Body of pancreas (tissue), 4 donors: ENCODE measurements around the gene GSE1. TPM values are rescaled to one million over a fixed set of nuclear protein-coding genes. Genes with fewer than 3 reads are reported as not detected.

Experiments used
- ATAC-seq: fragments of 150-250 bp; one replicate; pipeline ENCODE4 v1.9.1; 2016
- DNase-seq, 4 donors: peaks; one replicate each; pipeline ENCODE4 v3.0.0-alpha.2; 2019
- H3K27ac ChIP-seq, 4 donors: fragments of 200-600 bp; sonication (generic); 1 replicate in 3 of 4; 2 replicates in 1 of 4; pipeline versions ENCODE4 v1.5.1 to v1.6.1; 2016 to 2019; ENCODE audit warnings: mild to moderate bottlenecking in 1 of 4, mixed read lengths in 1 of 4, moderate library complexity in 1 of 4
- H3K27me3 ChIP-seq, 2 donors: fragments of 200-600 bp; sonication (generic); one replicate each; pipeline ENCODE4 v1.6.0; 2016; ENCODE audit warnings: mild to moderate bottlenecking in 1 of 2
- H3K36me3 ChIP-seq, 2 donors: fragments of 200-600 bp; sonication (generic); replicated peaks in 1 of 2; 2 replicates each; pipeline ENCODE4 v1.5.1; 2016; ENCODE audit warnings: low read depth in 2 of 2; ENCODE audit not compliant: insufficient read depth in 1 of 2
- H3K4me1 ChIP-seq: fragments of 200-600 bp; sonication (generic); one replicate; pipeline ENCODE4 v1.6.0; 2016
- H3K4me3 ChIP-seq, 2 donors: fragments of 200-600 bp; sonication (generic); 1 replicate in 1 of 2; 2 replicates in 1 of 2; pipeline ENCODE4 v1.5.1; 2016 to 2019
- H3K9me3 ChIP-seq, 3 donors: fragments of 200-600 bp; sonication (generic); 1 replicate in 2 of 3; 2 replicates in 1 of 3; pipeline ENCODE4 v1.5.1; 2016
- CTCF ChIP-seq, 7 experiments: fragments of 450-650 bp in 4 of 7; fragments of 200-600 bp in 3 of 7; sonication (generic) in 3 of 7; IDR thresholded peaks; one replicate each; pipeline ENCODE4 v1.5.1; 2016 to 2019; ENCODE audit warnings: antibody characterized with exemption in 7 of 7
- POLR2A ChIP-seq, 3 donors: fragments of 450-650 bp; IDR thresholded peaks; one replicate each; pipeline ENCODE4 v1.6.1; 2016; ENCODE audit warnings: antibody characterized with exemption in 3 of 3, mild to moderate bottlenecking in 2 of 3
- WGBS, 2 donors: methylation state at CpG; one replicate each; pipeline ENCODE4 v1.1.5; 2017; 5-methylcytosine and 5-hydroxymethylcytosine counted together
- intact Hi-C: fragments of 100-400 bp; cut with DNase I; formaldehyde crosslinking; loops from one replicate; pipeline ENCODE4 v1.15.1; 2023
- total RNA-seq, 2 donors: library from RNA; depleted of rRNA; stranded (reverse); fragments of >200 nt; gene quantifications; one replicate each; pipeline ENCODE4 v1.1.0, GENCODE V29; 2016

The GSE1 gene
- total RNA-seq, 2 donors from 2014 or later: 76.5 to 221 TPM

DNA sequence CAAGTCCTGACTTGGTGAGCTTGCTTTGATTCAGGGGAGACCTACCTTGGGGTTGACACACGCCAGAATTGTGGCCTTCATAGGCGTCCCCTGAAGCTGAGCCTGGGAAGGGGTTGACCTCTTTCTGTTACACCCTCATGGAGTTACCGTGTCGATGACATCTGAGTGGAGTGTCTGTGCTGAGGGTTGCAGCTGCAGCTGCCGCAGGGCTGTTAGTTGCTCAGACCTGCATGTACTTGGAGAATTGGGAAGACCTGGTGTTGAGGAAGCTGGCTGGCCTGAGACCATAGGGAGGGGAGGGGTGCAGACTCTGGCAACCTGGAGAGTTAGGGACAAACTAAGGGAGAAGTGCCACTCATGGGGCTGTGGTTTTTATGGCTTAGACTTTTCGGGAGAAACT is 9.6 kb downstream of the GSE1 start:
- Histone ChIP-seq H3K36me3 (no peaks in the 10 kb centered on the region), H3K27ac (peak overlapping the region; percentile 75 to 89 (median 79)), H3K4me3 (no peak overlapping the region), H3K27me3 (no peaks in the 10 kb centered on the region), H3K4me1 (peaks cover 98% of the 10 kb centered on the region), H3K9me3 (no peaks in the 10 kb centered on the region)
- WGBS, 2 donors: 63 to 73% methylated on average over 3 to 6 of the region's 6 CpGs
- TF ChIP-seq CTCF (IDR thresholded peaks at IDR 0.05): no peak
- TF ChIP-seq POLR2A (IDR thresholded peaks at IDR 0.05): no peak
- ATAC-seq (no peak), DNase-seq (no peak)
- intact Hi-C loops: no loop called here

- intact Hi-C loops: no loop called here
- DNase-seq: no peak
- Histone ChIP-seq H3K4me3 (no peak overlapping the region), H3K9me3 (no peaks in the 10 kb centered on the region), H3K36me3 (no peaks in the 10 kb centered on the region), H3K27ac (no peak overlapping the region), H3K4me1 (peaks cover 98% of the 10 kb centered on the region), H3K27me3 (no peaks in the 10 kb centered on the region)
- TF ChIP-seq CTCF (IDR thresholded peaks at IDR 0.05) (no peak), POLR2A (IDR thresholded peaks at IDR 0.05) (no peak)
- 88 to 90% methylated on average over 10 to 11 of the region's 11 CpGs for WGBS, 2 donors
- no peak for ATAC-seq
Observed at GRCh38 chr16:85623250-85623649, 10.1 kb downstream of the GSE1 start.

- no peak overlapping the region for H3K4me3 ChIP-seq
- WGBS, 2 donors: 70 to 79% methylated on average over 16 to 21 of the region's 21 CpGs
- H3K27me3 ChIP-seq: no peaks in the 10 kb centered on the region
- ATAC-seq: no peak
- TF ChIP-seq POLR2A (IDR thresholded peaks at IDR 0.05): no peak
- no peak for TF ChIP-seq CTCF (IDR thresholded peaks at IDR 0.05)
- H3K4me1 ChIP-seq: peaks cover 94% of the 10 kb centered on the region
- DNase-seq: no peak
- no peaks in the 10 kb centered on the region for H3K36me3 ChIP-seq
- intact Hi-C loops: no loop called here
- H3K27ac ChIP-seq: peak overlapping the region in 3 of 4 donors; percentile 16 to 68 (median 66)
- no peaks in the 10 kb centered on the region for H3K9me3 ChIP-seq
Observed at GRCh38 chr16:85623997-85624601, 11.0 kb downstream of the GSE1 start.

GRCh38 chr16:85624646-85625045 is 11.5 kb downstream of the GSE1 start:
- 82 to 100% methylated on average over 3 to 17 of the region's 17 CpGs for whole genome bisulfite sequencing, 2 donors
- Histone ChIP-seq H3K4me1 (peaks cover 89% of the 10 kb centered on the region), H3K9me3 (no peaks in the 10 kb centered on the region), H3K27ac (peak overlapping the region in 3 of 4 donors; percentile 16 to 68 (median 66)), H3K27me3 (no peaks in the 10 kb centered on the region), H3K36me3 (no peaks in the 10 kb centered on the region), H3K4me3 (no peak overlapping the region)
- no peak for DNase-seq
- intact Hi-C loops: no loop called here
- no peak for TF ChIP-seq POLR2A (IDR thresholded peaks at IDR 0.05)
- TF ChIP-seq CTCF (IDR thresholded peaks at IDR 0.05): no peak
- ATAC-seq: no peak

- no peak for TF ChIP-seq CTCF (IDR thresholded peaks at IDR 0.05)
- no peak for TF ChIP-seq POLR2A (IDR thresholded peaks at IDR 0.05)
- intact Hi-C loops: no loop called here
- no peak for ATAC-seq
Observed at GRCh38 chr16:85625053-85625452, 11.9 kb downstream of the GSE1 start.

More at GRCh38 chr16:85625053-85625452, 11.9 kb downstream of the GSE1 start:
- Histone ChIP-seq H3K36me3 (no peaks in the 10 kb centered on the region), H3K9me3 (no peaks in the 10 kb centered on the region), H3K4me1 (peaks cover 85% of the 10 kb centered on the region), H3K4me3 (no peak overlapping the region), H3K27ac (peak overlapping the region in 3 of 4 donors; percentile 16 to 68 (median 66)), H3K27me3 (no peaks in the 10 kb centered on the region)
- peak in 1 of 4 donors; percentile 48 for DNase-seq
- 54 to 73% methylated on average over 26 to 27 of the region's 27 CpGs for WGBS, 2 donors
